GM19467 (cell line): Measurements from ENCODE around the gene SEMA3G.
A peak's percentile ranks its signal among the peaks of the same experiment; 100 is the strongest.

Experiments used
- ATAC-seq: cut with Tn5 transposase; IDR thresholded peaks from one replicate; pipeline ENCODE4 v1.9.1; 2021; ENCODE audit warnings: mild to moderate bottlenecking, moderate library complexity; ENCODE audit not compliant: unreplicated experiment

Gene SEMA3G

GRCh38 chr3:52479877-52480575 is 35.1 kb upstream of the SEMA3G start:
- no peak for ATAC-seq

DNA sequence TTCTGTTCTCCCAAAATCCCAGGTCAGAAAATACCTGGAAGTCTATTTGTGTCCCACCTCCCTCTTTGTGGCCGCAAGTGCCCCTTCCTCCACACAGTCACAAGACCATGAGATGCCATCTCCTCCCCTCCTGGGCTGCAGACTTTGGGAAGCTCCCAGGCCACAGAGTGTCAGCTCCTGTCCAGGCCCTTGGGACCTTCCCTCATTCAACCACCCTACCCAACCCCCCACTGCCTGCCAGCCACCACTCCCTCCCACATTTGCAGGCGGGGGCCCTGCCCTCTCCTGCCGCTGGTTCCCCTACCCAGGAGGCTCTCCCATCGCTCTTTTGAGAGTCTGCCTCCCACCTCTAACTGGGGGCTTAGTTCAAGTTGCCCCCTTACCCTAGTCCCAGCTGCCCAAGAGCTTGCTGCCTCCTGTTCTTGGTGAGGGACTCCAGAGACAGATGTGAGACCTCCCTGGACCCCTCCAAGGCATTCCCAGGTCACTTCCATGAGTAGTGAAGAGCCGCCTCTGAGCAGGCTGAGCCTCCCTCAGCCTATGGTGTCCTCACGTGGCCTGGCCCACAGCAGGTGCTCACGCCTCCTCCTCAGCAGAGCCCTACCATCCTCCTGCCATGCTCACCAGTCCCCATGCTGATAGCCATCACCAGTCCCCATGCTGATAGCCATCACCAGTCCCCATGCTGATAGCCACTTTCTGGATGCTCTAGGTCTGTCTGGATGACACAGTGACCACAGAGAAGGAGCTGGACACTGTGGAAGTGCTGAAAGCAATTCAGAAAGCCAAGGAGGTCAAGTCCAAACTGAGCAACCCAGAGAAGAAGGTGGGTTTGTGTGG is 34.4 kb upstream of the SEMA3G start:
- ATAC-seq: no peak

DNA sequence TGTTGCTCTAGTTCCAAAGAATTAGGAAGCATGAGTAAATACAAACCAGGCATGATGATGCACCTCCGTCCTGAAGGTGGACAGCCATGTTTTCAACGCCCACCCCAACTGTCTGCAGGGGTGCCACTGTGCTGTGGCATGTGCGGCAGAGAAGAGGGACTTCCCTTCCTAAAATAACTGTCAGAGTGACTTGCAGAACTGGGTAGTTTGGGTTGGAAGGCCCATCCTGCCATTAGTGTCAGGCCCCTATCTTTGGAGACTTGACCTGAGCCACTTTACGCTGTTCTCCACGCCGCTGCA is 32.8 kb upstream of the SEMA3G start:
- ATAC-seq: no peak

DNA sequence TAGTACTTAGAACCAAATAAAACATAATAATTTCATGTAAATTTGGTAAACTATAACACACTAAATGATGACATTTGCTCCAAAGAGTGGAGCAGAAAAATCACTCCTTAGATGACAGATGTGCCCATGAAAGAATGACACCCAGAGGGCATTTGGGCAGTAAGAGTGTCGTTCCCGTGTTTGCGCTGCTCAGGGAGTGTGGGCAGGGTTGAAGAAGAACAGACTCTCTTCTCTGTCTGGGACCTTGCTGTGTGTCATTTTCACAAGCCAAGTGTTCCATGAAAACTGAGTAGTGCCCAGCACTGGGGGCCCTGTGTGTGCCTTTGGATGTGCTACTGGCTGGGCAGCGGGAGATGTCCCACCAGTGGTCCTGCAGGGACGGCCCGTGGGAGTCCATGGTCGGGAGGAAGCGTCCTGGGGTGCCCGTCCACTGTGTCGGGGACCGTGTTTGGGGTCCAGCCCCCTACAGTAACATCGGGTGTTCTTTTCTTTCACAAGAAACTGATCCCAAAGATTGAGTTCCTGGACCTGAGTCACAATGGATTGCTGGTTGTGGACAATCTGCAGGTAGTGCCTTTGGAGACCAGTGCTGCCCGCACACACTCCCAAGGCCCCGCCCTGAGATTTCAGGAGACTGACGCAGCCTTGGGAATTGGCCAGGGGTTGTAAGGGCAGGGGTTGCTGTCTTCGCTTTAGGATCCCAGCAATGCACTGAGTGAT is 32.3 kb upstream of the SEMA3G start:
- no peak for ATAC-seq

GRCh38 chr3:52473026-52473425 is 28.1 kb upstream of the SEMA3G start:
- ATAC-seq: no peak

DNA sequence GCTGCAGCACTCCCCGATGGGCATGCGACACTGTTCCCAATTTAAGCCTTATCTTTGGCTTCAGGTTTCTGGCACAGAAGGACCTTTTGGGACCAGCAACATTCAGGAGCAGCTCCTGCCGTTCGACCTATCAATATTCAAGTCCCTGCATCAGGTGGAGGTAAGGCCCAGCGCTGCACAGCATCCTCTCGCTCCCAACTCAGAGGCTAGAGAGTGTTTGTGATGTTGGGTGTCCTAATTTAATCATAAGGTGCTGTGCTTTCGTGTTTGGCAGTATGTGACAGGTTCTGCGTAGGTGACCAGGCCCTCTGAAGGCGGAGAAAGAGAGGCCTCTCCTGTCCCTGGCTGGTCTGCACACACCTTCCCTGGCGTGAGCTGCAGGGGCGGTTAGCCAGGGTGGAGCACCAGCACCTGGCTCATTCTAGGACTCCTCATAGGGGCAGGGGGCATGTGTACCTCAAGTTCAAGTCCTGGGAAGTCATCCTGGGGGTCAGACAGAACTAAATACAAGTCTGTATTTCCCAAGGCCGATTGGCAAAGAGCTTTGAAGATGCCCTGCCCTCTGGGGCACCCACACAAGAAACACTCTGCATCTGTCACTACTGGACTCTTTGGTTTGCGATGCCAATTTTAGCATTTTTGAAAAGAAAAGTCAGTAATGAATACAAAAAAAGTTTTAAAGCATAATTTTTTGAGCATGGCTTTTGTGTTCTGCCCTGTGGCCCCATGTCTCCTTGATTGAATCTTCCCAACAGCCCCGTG is 27.5 kb upstream of the SEMA3G start:
- ATAC-seq: no peak

- no peak for ATAC-seq
Measured at GRCh38 chr3:52471371-52472238, 26.7 kb upstream of the SEMA3G start.

GRCh38 chr3:52470920-52471319 is 26.0 kb upstream of the SEMA3G start:
- ATAC-seq: no peak

DNA sequence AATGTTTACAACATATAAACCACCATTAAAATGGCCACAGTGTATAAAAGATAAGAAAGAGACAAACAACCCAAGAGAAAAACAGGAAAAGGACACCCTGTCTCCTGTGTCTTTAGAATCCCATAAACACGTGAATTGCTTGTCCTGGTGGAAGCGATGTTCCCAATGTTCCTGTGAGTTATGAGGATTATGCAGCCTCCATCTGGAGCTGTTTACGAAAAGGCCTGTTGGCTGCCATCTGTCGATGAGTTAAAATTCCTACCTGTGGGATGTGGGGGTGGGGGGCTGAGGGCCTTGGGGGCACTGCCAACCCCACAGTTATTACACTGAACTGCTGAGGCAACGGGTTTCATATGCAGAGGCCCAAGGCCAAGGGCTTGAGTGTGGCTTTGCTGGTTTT is 24.1 kb upstream of the SEMA3G start:
- no peak for ATAC-seq

GRCh38 chr3:52468336-52468735 is 23.4 kb upstream of the SEMA3G start:
- ATAC-seq: no peak

GRCh38 chr3:52463416-52463815 is 18.5 kb upstream of the SEMA3G start:
- no peak for ATAC-seq

DNA sequence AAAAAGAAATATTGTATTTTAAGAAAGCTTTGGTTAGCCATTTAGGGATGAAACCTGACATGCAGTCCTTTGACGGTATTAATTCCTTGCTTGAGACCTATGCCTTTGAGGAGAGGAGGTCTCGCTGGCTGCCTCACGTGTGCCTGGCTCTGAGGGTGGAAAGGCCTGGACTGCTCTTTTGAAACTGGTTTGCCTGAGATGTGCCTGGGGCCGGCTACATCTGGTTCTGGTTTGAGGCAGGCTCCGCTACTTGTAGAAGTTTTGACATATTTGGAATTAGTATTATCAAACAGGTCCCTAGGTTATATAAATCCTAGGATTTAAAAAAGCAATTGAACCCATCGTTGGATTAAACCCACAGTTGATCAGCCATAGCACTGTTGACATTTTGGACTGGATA is 17.0 kb upstream of the SEMA3G start:
- ATAC-seq: no peak

DNA sequence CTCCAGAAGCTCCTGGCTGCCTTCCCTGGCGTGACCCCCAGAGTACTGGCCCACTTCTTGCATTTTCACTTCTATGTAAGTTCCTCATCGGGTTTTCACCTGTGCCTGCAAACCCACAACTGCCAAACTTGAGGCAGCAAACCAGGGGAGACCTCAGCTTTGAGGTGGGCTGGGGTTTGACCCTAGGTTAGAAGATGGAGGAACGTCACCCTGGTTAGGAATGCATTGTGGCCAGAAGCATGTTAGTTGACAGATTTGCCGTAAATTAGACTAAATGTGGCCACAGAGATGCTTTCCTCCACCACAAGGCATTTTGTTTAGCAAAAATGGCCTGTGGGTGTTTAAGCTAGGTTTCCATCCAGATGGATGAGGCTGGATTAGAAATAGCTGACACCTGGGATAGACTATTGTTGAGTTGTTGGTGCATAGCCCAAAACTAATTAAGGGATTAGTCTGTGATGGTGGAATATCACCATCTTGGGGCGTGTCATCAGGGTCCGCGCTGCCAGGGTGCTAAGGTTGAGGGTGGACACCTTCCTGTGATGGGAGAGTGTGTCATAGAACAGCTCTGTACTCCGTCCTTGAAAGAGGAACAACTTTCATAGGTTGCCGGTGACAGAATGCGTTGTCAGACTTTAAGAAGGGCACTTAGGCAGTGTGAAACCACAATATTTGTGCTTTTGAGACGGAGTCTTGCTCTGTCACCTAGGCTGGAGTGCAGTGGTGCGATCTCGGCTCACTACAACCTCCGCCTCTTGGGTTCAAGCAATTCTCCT is 14.1 kb upstream of the SEMA3G start:
- no peak for ATAC-seq

DNA sequence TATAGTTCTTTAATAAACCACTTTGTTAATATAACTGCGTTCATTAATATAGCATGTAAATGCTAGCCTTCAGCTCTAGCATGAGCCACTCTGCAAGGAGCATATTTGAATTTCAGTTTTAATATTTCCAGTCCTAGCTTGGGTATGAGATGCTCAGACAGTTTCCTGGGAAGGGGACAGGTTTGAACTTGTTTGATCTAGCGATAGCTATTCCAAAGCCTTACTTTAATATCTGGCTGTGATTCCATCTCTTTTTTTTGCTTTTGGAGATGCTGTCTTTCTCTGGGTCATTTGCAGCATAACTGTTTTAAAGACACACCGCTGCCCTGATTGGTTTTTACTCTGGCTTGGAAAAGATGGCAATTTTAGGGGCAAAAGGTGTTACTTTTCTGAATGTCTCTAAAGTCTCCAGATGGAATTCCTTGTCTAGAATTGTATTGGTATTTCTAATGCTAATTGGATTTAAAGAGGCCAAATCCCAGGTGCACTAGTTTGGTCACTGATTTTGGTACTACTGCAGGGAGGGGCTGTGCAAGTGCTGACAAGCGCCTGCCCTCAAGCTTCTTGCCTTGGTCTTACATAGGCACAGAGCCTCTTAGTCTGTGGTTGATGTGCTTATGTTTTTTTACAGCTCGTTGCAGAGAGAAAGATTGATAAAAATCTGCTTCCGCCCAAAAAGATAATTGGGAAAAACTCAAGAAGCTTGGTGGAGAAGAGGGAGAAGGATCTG is 13.3 kb upstream of the SEMA3G start:
- no peak for ATAC-seq

DNA sequence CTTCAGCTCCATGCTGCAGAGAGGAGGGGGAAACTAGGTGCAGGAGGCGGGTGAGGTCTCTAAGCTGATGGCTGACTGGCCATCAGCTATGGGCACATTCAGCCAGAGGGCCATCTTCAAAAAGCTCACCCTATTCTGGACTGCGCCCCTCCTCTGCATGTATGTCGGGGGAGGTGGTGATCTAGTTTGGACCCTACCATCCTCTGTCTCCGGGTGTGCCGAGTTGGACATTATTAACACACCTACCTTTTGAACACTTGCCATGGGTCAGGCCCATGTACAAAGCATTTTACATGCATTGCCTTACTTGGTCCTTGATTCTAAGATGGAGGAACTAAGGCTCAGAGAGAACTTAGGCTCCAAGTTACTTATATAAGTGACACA is 11.9 kb upstream of the SEMA3G start:
- ATAC-seq: no peak

- ATAC-seq: no peak
Measured at GRCh38 chr3:52456169-52456799, 11.4 kb upstream of the SEMA3G start.

GRCh38 chr3:52455283-52456168 is 10.6 kb upstream of the SEMA3G start, which contains the start of gene NISCH:
Gene NISCH, plus strand, starts transcription at chr3:52455604. Its CDS starts 38 bp downstream, at chr3:52455642.
- ATAC-seq: peak; percentile 59
